ENCODE data around the gene IL22RA2. TPM values are rescaled to one million over a fixed set of nuclear protein-coding genes. Genes with fewer than 3 reads are reported as not detected.

The IL22RA2 gene
- total RNA-seq, 6 experiments from 2014 or later, result not detected

DNA sequence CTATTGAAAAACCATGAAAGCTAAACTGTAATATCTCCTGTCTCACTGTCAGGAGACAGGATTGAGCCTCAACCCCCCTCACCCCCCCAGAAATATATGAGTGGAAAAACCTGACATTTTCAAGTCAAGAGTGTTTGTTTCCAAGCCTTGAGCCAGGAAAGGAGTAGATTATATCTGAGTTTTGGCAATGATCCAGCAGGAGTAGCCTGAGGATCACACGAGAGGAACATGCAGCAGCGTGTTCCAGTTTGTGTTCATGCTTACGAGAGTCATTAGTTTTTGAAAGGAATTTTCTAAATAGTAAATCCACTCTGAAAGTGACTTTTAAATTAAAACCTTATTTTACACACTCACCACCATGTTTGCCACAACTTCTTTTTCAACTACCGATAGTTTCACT, 15.8 kb downstream of the IL22RA2 start:
- H3K4me1 Mint-ChIP-seq (ENCODE audit: low read depth), result peaks cover 12% of the 10 kb centered on the region; the same call in 1 of the 2 replicates
- H3K4me3 Mint-ChIP-seq, result no peak overlapping the region
- no peaks in the 10 kb centered on the region; the same call in none of the 2 replicates for H3K27me3 Mint-ChIP-seq (ENCODE audit: insufficient read depth)
- no peak for DNase-seq
- H3K27ac Mint-ChIP-seq, result no peak overlapping the region
- no peaks in the 10 kb centered on the region for H3K9me3 Mint-ChIP-seq
- TF ChIP-seq, protein P1, sequence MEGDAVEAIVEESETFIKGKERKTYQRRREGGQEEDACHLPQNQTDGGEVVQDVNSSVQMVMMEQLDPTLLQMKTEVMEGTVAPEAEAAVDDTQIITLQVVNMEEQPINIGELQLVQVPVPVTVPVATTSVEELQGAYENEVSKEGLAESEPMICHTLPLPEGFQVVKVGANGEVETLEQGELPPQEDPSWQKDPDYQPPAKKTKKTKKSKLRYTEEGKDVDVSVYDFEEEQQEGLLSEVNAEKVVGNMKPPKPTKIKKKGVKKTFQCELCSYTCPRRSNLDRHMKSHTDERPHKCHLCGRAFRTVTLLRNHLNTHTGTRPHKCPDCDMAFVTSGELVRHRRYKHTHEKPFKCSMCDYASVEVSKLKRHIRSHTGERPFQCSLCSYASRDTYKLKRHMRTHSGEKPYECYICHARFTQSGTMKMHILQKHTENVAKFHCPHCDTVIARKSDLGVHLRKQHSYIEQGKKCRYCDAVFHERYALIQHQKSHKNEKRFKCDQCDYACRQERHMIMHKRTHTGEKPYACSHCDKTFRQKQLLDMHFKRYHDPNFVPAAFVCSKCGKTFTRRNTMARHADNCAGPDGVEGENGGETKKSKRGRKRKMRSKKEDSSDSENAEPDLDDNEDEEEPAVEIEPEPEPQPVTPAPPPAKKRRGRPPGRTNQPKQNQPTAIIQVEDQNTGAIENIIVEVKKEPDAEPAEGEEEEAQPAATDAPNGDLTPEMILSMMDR (IDR thresholded peaks at IDR 0.05), result no peak
- no peaks in the 10 kb centered on the region for H3K36me3 Mint-ChIP-seq (ENCODE audit: low read depth)

DNA sequence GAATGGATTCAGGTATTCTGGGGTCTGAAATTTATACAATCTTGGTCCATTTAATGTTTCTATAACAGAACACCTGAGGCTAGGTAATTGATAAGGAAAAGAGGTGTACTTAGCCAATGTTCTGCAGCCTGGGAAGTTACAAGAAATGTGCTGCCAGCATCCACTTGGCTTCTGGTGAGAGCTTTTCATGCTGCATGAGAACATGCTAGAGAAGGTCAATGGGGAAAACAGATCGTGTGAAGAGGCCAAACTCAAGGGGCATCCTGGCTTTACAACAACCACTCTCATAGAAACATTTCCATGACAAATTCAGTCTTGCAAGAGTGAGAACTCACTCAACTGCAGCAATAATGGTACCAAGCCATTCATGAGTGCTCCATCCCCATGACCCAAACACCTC, 16.8 kb downstream of the IL22RA2 start:
- H3K36me3 Mint-ChIP-seq (ENCODE audit: low read depth), result no peaks in the 10 kb centered on the region
- no peaks in the 10 kb centered on the region; the same call in none of the 2 replicates for H3K27me3 Mint-ChIP-seq (ENCODE audit: insufficient read depth)
- H3K4me1 Mint-ChIP-seq (ENCODE audit: low read depth), result peaks cover 12% of the 10 kb centered on the region; the same call in 1 of the 2 replicates
- H3K9me3 Mint-ChIP-seq, result no peaks in the 10 kb centered on the region
- TF ChIP-seq, protein P1 (IDR thresholded peaks at IDR 0.05), result no peak
- DNase-seq, result no peak
- H3K27ac Mint-ChIP-seq, result no peak overlapping the region
- H3K4me3 Mint-ChIP-seq, result no peak overlapping the region

DNA sequence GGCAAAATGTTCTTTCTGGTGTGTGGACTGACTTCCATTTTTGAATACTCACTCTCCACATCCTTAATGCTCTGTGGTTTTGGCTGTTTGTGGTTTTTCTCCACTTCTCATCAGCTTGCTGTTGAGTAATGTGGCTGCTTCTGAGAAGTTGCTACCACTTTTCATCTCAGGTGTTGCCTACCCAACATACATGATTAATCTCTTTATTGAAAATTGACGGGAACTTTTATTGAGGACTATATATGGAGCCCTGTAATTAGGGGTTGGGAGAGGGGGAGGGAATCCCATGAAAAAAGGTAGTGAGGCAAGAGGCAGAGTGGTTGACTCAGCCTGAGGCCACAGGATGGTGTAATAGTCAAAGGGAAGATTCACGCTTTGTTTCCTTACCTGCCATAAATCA, 17.6 kb downstream of the IL22RA2 start:
- Mint-ChIP-seq H3K9me3 (no peaks in the 10 kb centered on the region), H3K4me3 (no peak overlapping the region), H3K27me3 (ENCODE audit: insufficient read depth) (no peaks in the 10 kb centered on the region; the same call in none of the 2 replicates), H3K4me1 (ENCODE audit: low read depth) (peaks cover 12% of the 10 kb centered on the region; the same call in 1 of the 2 replicates), H3K36me3 (ENCODE audit: low read depth) (no peaks in the 10 kb centered on the region), H3K27ac (no peak overlapping the region)
- no peak for DNase-seq
- TF ChIP-seq, protein P1 (IDR thresholded peaks at IDR 0.05), result no peak

DNA sequence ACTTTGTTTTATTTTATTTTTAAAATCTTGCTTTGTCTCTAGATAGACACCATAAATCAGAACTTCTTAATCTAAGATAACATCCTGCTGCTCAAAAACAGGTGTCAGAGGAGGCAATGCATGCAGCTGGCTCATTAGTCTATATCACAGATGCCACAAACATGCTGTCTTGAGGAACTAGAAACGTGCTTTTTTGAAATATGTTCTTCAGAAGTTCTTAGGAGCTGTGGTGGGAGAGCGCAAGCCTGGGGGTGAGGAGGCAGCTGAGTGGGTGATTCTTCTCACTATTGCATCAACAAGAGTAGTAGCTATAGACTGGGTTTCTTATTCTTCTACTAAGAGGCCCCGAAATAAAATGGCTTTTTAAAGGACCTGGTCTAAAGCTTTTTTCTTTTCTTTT, 23.4 kb downstream of the IL22RA2 start:
- TF ChIP-seq, protein P1 (IDR thresholded peaks at IDR 0.05), result no peak
- H3K27ac Mint-ChIP-seq, result no peak overlapping the region
- H3K27me3 Mint-ChIP-seq (ENCODE audit: insufficient read depth), result peaks cover 2% of the 10 kb centered on the region; the same call in 1 of the 2 replicates
- DNase-seq, result no peak
- H3K4me1 Mint-ChIP-seq (ENCODE audit: low read depth), result no peaks in the 10 kb centered on the region
- no peaks in the 10 kb centered on the region for H3K36me3 Mint-ChIP-seq (ENCODE audit: low read depth)
- H3K4me3 Mint-ChIP-seq, result no peak overlapping the region
- H3K9me3 Mint-ChIP-seq, result no peaks in the 10 kb centered on the region

DNA sequence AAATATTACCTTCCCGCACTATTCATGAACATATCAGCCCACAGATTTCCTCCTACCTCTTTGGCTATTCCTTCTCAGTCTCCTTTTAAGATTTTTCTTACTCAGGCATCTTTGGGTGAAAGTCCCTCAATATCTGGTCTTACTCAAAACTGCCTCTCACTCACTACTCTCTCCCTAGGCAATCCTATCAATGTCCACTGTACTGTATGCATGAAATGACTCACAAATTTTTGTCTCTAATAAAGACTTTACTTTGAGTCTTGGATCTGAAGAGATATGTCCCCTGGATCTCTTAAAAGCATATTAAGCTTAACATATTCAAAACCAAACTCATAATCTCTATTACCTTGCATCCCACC, 24.4 kb downstream of the IL22RA2 start:
- DNase-seq, result no peak
- no peaks in the 10 kb centered on the region for H3K36me3 Mint-ChIP-seq (ENCODE audit: low read depth)
- H3K9me3 Mint-ChIP-seq, result no peaks in the 10 kb centered on the region
- H3K27ac Mint-ChIP-seq, result no peak overlapping the region
- peaks cover 2% of the 10 kb centered on the region; the same call in 1 of the 2 replicates for H3K27me3 Mint-ChIP-seq (ENCODE audit: insufficient read depth)
- H3K4me3 Mint-ChIP-seq, result no peak overlapping the region
- TF ChIP-seq, protein P1 (IDR thresholded peaks at IDR 0.05), result no peak
- H3K4me1 Mint-ChIP-seq (ENCODE audit: low read depth), result no peaks in the 10 kb centered on the region
